HG03097 (cell line): ENCODE results near the gene FOXF1.

ENCODE experiments used
- ATAC-seq: cut with Tn5 transposase; IDR thresholded peaks from one replicate; pipeline ENCODE4 v1.9.1; 2021; ENCODE audit not compliant: unreplicated experiment, low FRiP score

FOXF1 gene

GRCh38 chr16:86515777-86516622 lies 5.7 kb downstream of the FOXF1 start:
- ATAC-seq, result no peak

GRCh38 chr16:86516623-86517003 lies 6.3 kb downstream of the FOXF1 start:
- ATAC-seq, result no peak

GRCh38 chr16:86517033-86517432 lies 6.7 kb downstream of the FOXF1 start:
- no peak for ATAC-seq

- ATAC-seq, result no peak
These were observed 7.4 kb downstream of the FOXF1 start for GRCh38 chr16:86517652-86518258.

GRCh38 chr16:86519007-86519648 lies 8.8 kb downstream of the FOXF1 start:
- ATAC-seq, result no peak

GRCh38 chr16:86519649-86520316 lies 9.5 kb downstream of the FOXF1 start:
- ATAC-seq, result no peak

- no peak for ATAC-seq
These were observed 10.2 kb downstream of the FOXF1 start for GRCh38 chr16:86520317-86521210.

GRCh38 chr16:86521236-86522197 lies 11.2 kb downstream of the FOXF1 start:
- ATAC-seq, result no peak

GRCh38 chr16:86522634-86523033 lies 12.3 kb downstream of the FOXF1 start:
- no peak for ATAC-seq

GRCh38 chr16:86523166-86523740 lies 12.9 kb downstream of the FOXF1 start:
- ATAC-seq, result no peak

GRCh38 chr16:86524029-86524428 lies 13.7 kb downstream of the FOXF1 start:
- no peak for ATAC-seq

- no peak for ATAC-seq
These were observed 15.4 kb downstream of the FOXF1 start for GRCh38 chr16:86525696-86526095.

GRCh38 chr16:86527366-86527765 lies 17.0 kb downstream of the FOXF1 start:
- no peak for ATAC-seq

GRCh38 chr16:86528061-86528929 lies 18.0 kb downstream of the FOXF1 start:
- no peak for ATAC-seq

- no peak for ATAC-seq
These were observed 18.8 kb downstream of the FOXF1 start for GRCh38 chr16:86529160-86529559.

GRCh38 chr16:86530251-86531190 lies 20.2 kb downstream of the FOXF1 start:
- ATAC-seq, result no peak

- no peak for ATAC-seq
These were observed 20.8 kb downstream of the FOXF1 start for GRCh38 chr16:86531191-86531545.
